Measurements from ENCODE around the gene DAPK3.
"Not testable (repeated sequence)": the region's sequence is repeated elsewhere in the genome, so short reads cannot be mapped to it uniquely, and the experiment has no call there.

Gene DAPK3

DNA sequence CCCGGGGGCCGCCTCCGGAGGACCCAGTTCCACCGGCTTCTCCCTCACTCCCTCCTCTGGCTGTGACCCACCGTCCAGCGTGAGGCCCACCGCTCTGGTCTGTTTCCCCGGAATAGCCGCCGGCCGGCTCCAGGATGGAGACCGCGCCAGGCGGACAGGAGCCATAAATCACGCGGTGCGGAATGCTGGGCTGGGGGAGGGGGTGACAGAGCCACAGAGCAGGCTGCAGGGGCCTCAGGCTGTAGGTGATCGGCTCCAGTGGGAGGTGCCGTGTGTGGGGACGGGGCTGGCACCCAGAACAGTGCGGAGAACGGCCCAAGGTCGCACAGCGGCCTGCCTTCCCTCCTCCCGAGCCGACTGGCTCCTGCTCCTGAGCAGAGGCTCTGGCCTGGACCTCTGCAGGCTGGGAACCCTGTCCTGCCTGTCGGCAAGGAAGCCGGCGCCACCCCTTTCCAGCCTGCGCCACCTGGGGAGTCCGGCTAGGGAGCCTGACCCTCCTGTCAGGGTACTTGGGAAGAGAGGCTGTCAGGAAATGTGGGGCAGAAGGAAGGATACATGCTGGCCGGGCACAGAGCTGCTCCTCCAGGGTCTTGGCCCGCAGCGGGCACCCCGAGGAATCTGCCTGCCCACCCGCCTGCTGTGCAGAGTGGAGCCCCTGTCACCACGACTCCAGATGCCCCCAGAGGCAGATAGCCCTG lies 45.0 kb upstream of the DAPK3 start:
- TF ChIP-seq, protein P1, sequence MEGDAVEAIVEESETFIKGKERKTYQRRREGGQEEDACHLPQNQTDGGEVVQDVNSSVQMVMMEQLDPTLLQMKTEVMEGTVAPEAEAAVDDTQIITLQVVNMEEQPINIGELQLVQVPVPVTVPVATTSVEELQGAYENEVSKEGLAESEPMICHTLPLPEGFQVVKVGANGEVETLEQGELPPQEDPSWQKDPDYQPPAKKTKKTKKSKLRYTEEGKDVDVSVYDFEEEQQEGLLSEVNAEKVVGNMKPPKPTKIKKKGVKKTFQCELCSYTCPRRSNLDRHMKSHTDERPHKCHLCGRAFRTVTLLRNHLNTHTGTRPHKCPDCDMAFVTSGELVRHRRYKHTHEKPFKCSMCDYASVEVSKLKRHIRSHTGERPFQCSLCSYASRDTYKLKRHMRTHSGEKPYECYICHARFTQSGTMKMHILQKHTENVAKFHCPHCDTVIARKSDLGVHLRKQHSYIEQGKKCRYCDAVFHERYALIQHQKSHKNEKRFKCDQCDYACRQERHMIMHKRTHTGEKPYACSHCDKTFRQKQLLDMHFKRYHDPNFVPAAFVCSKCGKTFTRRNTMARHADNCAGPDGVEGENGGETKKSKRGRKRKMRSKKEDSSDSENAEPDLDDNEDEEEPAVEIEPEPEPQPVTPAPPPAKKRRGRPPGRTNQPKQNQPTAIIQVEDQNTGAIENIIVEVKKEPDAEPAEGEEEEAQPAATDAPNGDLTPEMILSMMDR (IDR thresholded peaks at IDR 0.05; ENCODE audit: control extremely low read depth, extremely low read depth, low read depth, missing control alignments), result no peak
- DNase-seq (ENCODE audit: extremely low spot score), result no peak
- ChIA-PET POLR2A (no interaction called here), CTCF (no interaction called here)

DNA sequence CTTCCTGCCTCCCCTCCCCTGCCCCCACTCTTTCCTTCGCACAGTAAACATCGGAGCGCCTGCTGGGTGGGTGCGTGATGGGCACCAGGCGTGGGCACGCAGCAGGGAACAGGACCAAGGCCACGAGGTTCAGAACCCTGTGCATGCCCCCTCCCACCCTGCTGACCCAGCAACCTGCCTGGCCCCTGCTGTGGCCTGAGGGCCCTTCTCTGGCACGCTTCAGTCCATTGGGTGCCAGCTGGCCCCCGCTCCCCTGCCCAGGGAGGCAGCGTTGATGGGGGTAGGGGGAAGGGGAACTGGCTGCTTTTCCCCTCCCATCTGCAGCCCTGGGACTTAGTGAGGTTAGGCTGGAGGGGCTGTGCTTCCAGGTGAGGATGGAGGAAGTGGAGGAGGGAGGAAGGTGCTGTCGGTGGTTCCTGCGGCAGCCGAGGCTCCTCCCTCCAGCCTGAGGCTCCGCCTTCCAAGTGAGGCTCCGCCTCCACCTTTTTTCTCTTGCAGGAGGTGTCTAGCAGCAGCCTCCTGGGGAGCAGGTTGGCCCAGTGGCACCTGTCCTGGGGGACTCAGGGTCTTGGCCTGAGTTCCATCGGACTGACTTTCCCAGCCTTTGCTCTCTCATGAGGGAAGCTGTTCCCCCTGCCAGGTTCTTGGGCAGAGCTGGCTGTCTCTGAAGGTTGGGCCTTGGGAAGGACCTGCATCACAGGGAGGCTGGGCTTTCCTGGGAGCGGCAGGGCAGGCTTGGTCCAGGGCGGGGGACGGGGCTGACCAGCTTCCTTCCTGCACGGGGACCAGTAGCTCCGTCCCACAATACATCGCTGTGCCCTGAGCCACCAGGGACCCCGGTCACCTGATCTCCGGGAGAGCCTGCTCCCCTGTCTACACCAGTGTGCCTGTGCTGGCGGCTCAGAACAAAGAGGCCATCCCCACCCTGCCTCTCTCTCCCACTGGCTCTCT lies 43.9 kb upstream of the DAPK3 start:
- DNase-seq (ENCODE audit: extremely low spot score), result no peak
- TF ChIP-seq, protein P1 (IDR thresholded peaks at IDR 0.05; ENCODE audit: control extremely low read depth, extremely low read depth, low read depth, missing control alignments), result no peak
- ChIA-PET CTCF (no interaction called here), POLR2A (no interaction called here)

GRCh38 chr19:4013886-4014540 lies 43.1 kb upstream of the DAPK3 start:
- no peak for DNase-seq (ENCODE audit: extremely low spot score)
- TF ChIP-seq, protein P1 (IDR thresholded peaks at IDR 0.05; ENCODE audit: control extremely low read depth, extremely low read depth, low read depth, missing control alignments), result no peak
- CTCF ChIA-PET, result no interaction called here
- POLR2A ChIA-PET, result no interaction called here

DNA sequence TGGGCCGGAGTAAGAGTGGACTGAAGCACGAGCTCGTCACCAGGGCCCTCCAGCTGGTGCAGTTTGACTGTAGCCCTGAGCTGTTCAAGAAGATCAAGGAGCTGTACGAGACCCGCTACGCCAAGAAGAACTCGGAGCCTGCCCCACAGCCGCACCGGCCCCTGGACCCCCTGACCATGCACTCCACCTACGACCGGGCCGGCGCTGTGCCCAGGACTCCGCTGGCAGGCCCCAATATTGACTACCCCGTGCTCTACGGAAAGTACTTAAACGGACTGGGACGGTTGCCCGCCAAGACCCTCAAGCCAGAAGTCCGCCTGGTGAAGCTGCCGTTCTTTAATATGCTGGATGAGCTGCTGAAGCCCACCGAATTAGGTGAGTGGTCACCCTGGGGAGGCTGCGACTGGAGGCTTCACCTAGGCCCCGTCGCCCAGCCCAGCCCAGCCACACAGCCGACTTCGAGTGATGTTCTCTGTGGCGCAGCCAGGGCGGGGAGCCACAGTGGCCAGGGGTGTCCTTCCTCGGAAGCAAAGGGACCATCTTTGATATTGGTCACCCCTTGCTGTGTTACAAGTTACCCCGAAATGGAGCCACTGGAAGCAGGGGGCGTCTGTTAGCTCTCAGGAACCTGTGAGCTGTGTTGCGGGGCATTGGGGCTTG lies 42.2 kb upstream of the DAPK3 start:
- TF ChIP-seq, protein P1 (IDR thresholded peaks at IDR 0.05; ENCODE audit: control extremely low read depth, extremely low read depth, low read depth, missing control alignments), result no peak
- ChIA-PET POLR2A (no interaction called here), CTCF (no interaction called here)
- no peak for DNase-seq (ENCODE audit: extremely low spot score)

- POLR2A ChIA-PET, result no interaction called here
- TF ChIP-seq, protein P1 (IDR thresholded peaks at IDR 0.05; ENCODE audit: control extremely low read depth, extremely low read depth, low read depth, missing control alignments), result no peak
- CTCF ChIA-PET, result no interaction called here
- no peak for DNase-seq (ENCODE audit: extremely low spot score)
These were observed 41.4 kb upstream of the DAPK3 start for GRCh38 chr19:4012092-4012974.

DNA sequence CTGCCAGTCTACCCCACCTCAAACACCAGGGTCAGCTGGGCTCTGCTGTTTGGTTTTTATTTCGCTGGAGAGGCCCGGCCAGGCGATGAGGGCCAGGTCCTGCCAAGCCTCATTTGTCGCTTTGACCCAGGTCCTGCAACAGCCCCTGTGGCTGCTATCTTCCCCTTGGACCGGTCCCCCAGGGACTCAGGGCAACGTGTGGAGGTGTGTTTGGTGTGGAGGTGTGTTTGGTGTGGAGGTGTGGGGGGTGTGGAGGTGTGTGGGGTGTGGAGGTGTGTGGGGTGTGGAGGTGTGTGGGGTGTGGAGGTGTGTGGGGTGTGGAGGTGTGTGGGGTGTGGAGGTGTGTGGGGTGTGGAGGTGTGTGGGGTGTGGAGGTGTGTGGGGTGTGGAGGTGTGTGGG lies 40.5 kb upstream of the DAPK3 start:
- POLR2A ChIA-PET; CTCF ChIA-PET; DNase-seq (ENCODE audit: extremely low spot score): not testable (repeated sequence)

Data from GM10248 (cell line).